Measurements from ENCODE around the gene ALDH2. TPM values are rescaled to one million over a fixed set of nuclear protein-coding genes. Genes with fewer than 3 reads are reported as not detected.

The ALDH2 gene
- total RNA-seq, 1 experiment from 2014 or later, result 0.36 TPM

GRCh38 chr12:111758120-111758561 lies 8.6 kb upstream of the ALDH2 start:
- peak; percentile 52 for DNase-seq (ENCODE audit: low read depth)

- DNase-seq (ENCODE audit: low read depth), result no peak
These were observed 7.5 kb upstream of the ALDH2 start for GRCh38 chr12:111759271-111759670.

- DNase-seq (ENCODE audit: low read depth), result no peak
These were observed 6.7 kb upstream of the ALDH2 start for GRCh38 chr12:111759991-111760390.

- DNase-seq (ENCODE audit: low read depth), result no peak
These were observed 5.6 kb upstream of the ALDH2 start for GRCh38 chr12:111761099-111761498.

GRCh38 chr12:111761706-111762105 lies 5.0 kb upstream of the ALDH2 start:
- DNase-seq (ENCODE audit: low read depth), result no peak

- DNase-seq (ENCODE audit: low read depth), result peak; percentile 24
These were observed 3.2 kb upstream of the ALDH2 start for GRCh38 chr12:111763552-111763951.

- DNase-seq (ENCODE audit: low read depth), result no peak
These were observed 2.5 kb upstream of the ALDH2 start for GRCh38 chr12:111764120-111764821.

GRCh38 chr12:111767362-111768158 lies 827 bp downstream of the ALDH2 start:
- no peak for DNase-seq (ENCODE audit: low read depth)

- no peak for DNase-seq (ENCODE audit: low read depth)
These were observed 1.6 kb downstream of the ALDH2 start for GRCh38 chr12:111768159-111768895.

- no peak for DNase-seq (ENCODE audit: low read depth)
These were observed 2.9 kb downstream of the ALDH2 start for GRCh38 chr12:111769599-111769998.

GRCh38 chr12:111773801-111774551 lies 7.2 kb downstream of the ALDH2 start:
- peak; percentile 81 for DNase-seq (ENCODE audit: low read depth)

- peak; percentile 8 for DNase-seq (ENCODE audit: low read depth)
These were observed 8.8 kb downstream of the ALDH2 start for GRCh38 chr12:111775205-111776193.

GRCh38 chr12:111776836-111777344 lies 10.2 kb downstream of the ALDH2 start:
- no peak for DNase-seq (ENCODE audit: low read depth)

GRCh38 chr12:111777345-111778045 lies 10.8 kb downstream of the ALDH2 start:
- no peak for DNase-seq (ENCODE audit: low read depth)

- DNase-seq (ENCODE audit: low read depth), result no peak
These were observed 13.4 kb downstream of the ALDH2 start for GRCh38 chr12:111780166-111780565.

- DNase-seq (ENCODE audit: low read depth), result no peak
These were observed 13.9 kb downstream of the ALDH2 start for GRCh38 chr12:111780615-111781014.

GRCh38 chr12:111781085-111781658 lies 14.4 kb downstream of the ALDH2 start:
- DNase-seq (ENCODE audit: low read depth), result no peak

- DNase-seq (ENCODE audit: low read depth), result no peak
These were observed 16.3 kb downstream of the ALDH2 start for GRCh38 chr12:111783046-111783445.

GRCh38 chr12:111784953-111785352 lies 18.2 kb downstream of the ALDH2 start:
- no peak for DNase-seq (ENCODE audit: low read depth)

Data from RPMI7951 (cell line).